ENCODE results near the gene PNPLA5. TPM values are rescaled to one million over a fixed set of nuclear protein-coding genes. Genes with fewer than 3 reads are reported as not detected.

Gene PNPLA5
- total and polyA plus RNA-seq, 2 of the 13 experiments (the other 11 are each of a cell fraction or from before 2014, with no cell fraction given), result not detected

DNA sequence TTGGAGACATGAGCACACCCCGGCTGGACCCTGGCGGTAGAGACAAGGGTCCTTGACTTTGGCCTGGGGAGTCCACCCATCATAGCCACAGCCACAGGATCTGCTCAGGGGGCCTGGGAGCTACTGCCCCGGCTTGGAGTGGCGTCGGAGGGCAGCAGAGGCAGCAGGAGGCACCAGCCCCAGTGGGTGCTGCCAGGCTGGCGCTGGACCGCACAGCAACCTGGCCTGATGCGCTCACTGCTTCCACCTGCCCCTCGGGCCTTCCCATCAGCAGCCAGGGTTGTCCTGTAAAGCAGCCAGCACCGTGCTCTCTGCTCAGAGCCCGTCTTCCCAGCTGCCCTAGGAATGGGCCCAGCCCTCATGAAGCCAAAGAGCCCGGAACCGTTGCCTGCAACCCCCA lies 51.4 kb downstream of the PNPLA5 start:
- no TSS peak for BruUV-seq (replicated peaks)
- in situ Hi-C loops (cut with HindIII; ENCODE audit: extremely low pct_ligation_motif_present, low pct_unique_long_range_greater_than_20kb), result no loop called here
- FAIRE-seq (no peak), DNase-seq (ENCODE audit: low spot score) (no peak), ATAC-seq (no peak)
- intact Hi-C loops (cut with micrococcal nuclease; ENCODE audit: unreplicated experiment), result no loop called here
- WGBS (ENCODE audit: low lambda C conversion rate), result 35% methylated on average over 8 of the region's 13 CpGs
- Histone ChIP-seq H3K27ac (ENCODE audit: extremely low read length, insufficient read depth, low read length) (no peak overlapping the region), H3K27me3 (ENCODE audit: control insufficient read depth in 1 of 2, insufficient read depth in 2 of 2, low read length in 2 of 2) (peaks cover 9 to 42% of the 10 kb centered on the region in 2 experiments; a peak in 4 of 5 replicates), H3K9me3 (ENCODE audit: low read length) (no peaks in the 10 kb centered on the region), H3K4me2 (ENCODE audit: low read depth, low read length) (no peak overlapping the region), H3K4me3 (replicated peaks in 1 of 3; ENCODE audit: insufficient read depth in 1 of 3, low read depth in 2 of 3, low read length in 3 of 3) (no peak overlapping the region), H3K79me2 (ENCODE audit: insufficient read depth, low read length) (no peaks in the 10 kb centered on the region), H2AFZ (ENCODE audit: low read length) (no peak overlapping the region), H3K4me1 (ENCODE audit: insufficient read depth, low read length) (no peaks in the 10 kb centered on the region), H3K36me3 (replicated peaks in 1 of 2; ENCODE audit: control insufficient read depth in 1 of 2, insufficient read depth in 2 of 2, low read length in 2 of 2) (no peaks in the 10 kb centered on the region), H3K9ac (ENCODE audit: insufficient read depth, low read depth, low read length) (no peak overlapping the region), H4K20me1 (ENCODE audit: insufficient read depth, low read length) (no peaks in the 10 kb centered on the region)
- TF ChIP-seq PRMT3 (CRISPR knock-in tag; IDR thresholded peaks at IDR 0.05; ENCODE audit: borderline replicate concordance, low read depth) (no peak), ZNF614 (CRISPR knock-in tag; IDR thresholded peaks at IDR 0.05; ENCODE audit: borderline replicate concordance) (no peak), WIZ (CRISPR knock-in tag; IDR thresholded peaks at IDR 0.05) (no peak), ZKSCAN5 (CRISPR knock-in tag; IDR thresholded peaks at IDR 0.05) (no peak), ZBTB7A (CRISPR knock-in tag; IDR thresholded peaks at IDR 0.05) (no peak), RFXANK (CRISPR knock-in tag; IDR thresholded peaks at IDR 0.05) (no peak), FOXC1 (CRISPR knock-in tag; IDR thresholded peaks at IDR 0.05; ENCODE audit: borderline replicate concordance) (no peak), MLLT10 (CRISPR knock-in tag; IDR thresholded peaks at IDR 0.05) (no peak), AGO2 (optimal IDR thresholded peaks at IDR 0.05; ENCODE audit: low read depth, low read length) (no peak)
- ChIA-PET CTCF (ENCODE audit: low intra/inter-chr PET ratio, low total read pairs) (no interaction called here), POLR2A (no interaction called here)

DNA sequence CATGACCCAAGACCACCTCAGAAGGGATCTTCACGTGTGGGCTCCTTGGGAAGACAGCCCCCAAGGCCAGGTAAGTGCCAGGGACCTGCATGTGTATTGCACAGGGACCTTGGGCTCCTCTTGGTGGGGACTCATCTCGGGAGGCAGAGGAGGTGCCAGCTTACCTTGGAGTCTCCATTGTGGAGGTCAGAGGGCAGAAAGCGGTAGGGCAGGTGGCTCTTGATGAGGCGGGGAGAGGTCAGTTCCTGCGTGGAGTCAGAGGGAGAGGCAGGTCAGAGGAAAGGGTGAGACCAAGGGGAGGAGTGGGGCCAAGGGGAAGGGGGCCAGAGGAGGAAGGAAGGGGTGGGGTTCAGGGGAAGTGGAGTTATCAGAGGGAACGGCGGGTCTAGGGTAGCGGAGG lies 52.0 kb downstream of the PNPLA5 start:
- no peaks in the 10 kb centered on the region for H4K20me1 ChIP-seq (ENCODE audit: insufficient read depth, low read length)
- H3K9ac ChIP-seq (ENCODE audit: insufficient read depth, low read depth, low read length), result no peak overlapping the region
- H3K79me2 ChIP-seq (ENCODE audit: insufficient read depth, low read length), result no peaks in the 10 kb centered on the region
- no peaks in the 10 kb centered on the region for H3K9me3 ChIP-seq (ENCODE audit: low read length)
- no peak overlapping the region for H2AFZ ChIP-seq (ENCODE audit: low read length)
- peaks cover 9 to 40% of the 10 kb centered on the region in 2 experiments; a peak in 4 of 5 replicates for H3K27me3 ChIP-seq (ENCODE audit: control insufficient read depth in 1 of 2, insufficient read depth in 2 of 2, low read length in 2 of 2)
- intact Hi-C loops (cut with micrococcal nuclease; ENCODE audit: unreplicated experiment) (no loop called here), in situ Hi-C loops (cut with HindIII; ENCODE audit: extremely low pct_ligation_motif_present, low pct_unique_long_range_greater_than_20kb) (no loop called here)
- ChIA-PET POLR2A (no interaction called here), CTCF (ENCODE audit: low intra/inter-chr PET ratio, low total read pairs) (no interaction called here)
- no peak overlapping the region for H3K27ac ChIP-seq (ENCODE audit: extremely low read length, insufficient read depth, low read length)
- H3K4me3 ChIP-seq (replicated peaks in 1 of 3; ENCODE audit: insufficient read depth in 1 of 3, low read depth in 2 of 3, low read length in 3 of 3), result no peak overlapping the region
- ATAC-seq (no peak), DNase-seq (ENCODE audit: low spot score) (no peak), FAIRE-seq (no peak)
- no peaks in the 10 kb centered on the region for H3K36me3 ChIP-seq (replicated peaks in 1 of 2; ENCODE audit: control insufficient read depth in 1 of 2, insufficient read depth in 2 of 2, low read length in 2 of 2)
- no peak overlapping the region for H3K4me2 ChIP-seq (ENCODE audit: low read depth, low read length)
- no TSS peak for BruUV-seq (replicated peaks)
- WGBS (ENCODE audit: low lambda C conversion rate), result 28% methylated on average over 8 of the region's 8 CpGs
- H3K4me1 ChIP-seq (ENCODE audit: insufficient read depth, low read length), result no peaks in the 10 kb centered on the region
- TF ChIP-seq IKZF4 (CRISPR knock-in tag; IDR thresholded peaks at IDR 0.05; ENCODE audit: borderline replicate concordance, low read depth, not compliant biosample characterization), result no peak
- TF ChIP-seq, protein P1, sequence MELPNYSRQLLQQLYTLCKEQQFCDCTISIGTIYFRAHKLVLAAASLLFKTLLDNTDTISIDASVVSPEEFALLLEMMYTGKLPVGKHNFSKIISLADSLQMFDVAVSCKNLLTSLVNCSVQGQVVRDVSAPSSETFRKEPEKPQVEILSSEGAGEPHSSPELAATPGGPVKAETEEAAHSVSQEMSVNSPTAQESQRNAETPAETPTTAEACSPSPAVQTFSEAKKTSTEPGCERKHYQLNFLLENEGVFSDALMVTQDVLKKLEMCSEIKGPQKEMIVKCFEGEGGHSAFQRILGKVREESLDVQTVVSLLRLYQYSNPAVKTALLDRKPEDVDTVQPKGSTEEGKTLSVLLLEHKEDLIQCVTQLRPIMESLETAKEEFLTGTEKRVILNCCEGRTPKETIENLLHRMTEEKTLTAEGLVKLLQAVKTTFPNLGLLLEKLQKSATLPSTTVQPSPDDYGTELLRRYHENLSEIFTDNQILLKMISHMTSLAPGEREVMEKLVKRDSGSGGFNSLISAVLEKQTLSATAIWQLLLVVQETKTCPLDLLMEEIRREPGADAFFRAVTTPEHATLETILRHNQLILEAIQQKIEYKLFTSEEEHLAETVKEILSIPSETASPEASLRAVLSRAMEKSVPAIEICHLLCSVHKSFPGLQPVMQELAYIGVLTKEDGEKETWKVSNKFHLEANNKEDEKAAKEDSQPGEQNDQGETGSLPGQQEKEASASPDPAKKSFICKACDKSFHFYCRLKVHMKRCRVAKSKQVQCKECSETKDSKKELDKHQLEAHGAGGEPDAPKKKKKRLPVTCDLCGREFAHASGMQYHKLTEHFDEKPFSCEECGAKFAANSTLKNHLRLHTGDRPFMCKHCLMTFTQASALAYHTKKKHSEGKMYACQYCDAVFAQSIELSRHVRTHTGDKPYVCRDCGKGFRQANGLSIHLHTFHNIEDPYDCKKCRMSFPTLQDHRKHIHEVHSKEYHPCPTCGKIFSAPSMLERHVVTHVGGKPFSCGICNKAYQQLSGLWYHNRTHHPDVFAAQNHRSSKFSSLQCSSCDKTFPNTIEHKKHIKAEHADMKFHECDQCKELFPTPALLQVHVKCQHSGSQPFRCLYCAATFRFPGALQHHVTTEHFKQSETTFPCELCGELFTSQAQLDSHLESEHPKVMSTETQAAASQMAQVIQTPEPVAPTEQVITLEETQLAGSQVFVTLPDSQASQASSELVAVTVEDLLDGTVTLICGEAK (IDR thresholded peaks at IDR 0.05), result no peak
- TF ChIP-seq, protein P1 (CRISPR knock-in tag; IDR thresholded peaks at IDR 0.05), result no peak

All from HepG2 (cell line).